Esophagus mucosa (tissue), 1 donor: ENCODE data around the gene OXER1. TPM values are rescaled to one million over a fixed set of nuclear protein-coding genes. Genes with fewer than 3 reads are reported as not detected.

Experiments used
- total RNA-seq: library from RNA; stranded (reverse); gene quantifications from one replicate; pipeline ENCODE4 v1.2.4, GENCODE V29; 2023
- donor health status: DM: yes; HTN: yes; CAD: no.

OXER1 gene
- total RNA-seq, 1 donor from 2014 or later, result 0.40 TPM

Other genes starting within 250 kb of the OXER1 start
- gene MTA3, start 195.5 kb downstream of the OXER1 start, total RNA-seq, result 44.4 TPM
- 4.1 TPM for gene HAAO, start 28.4 kb upstream of the OXER1 start, total RNA-seq